ENCODE data around the gene CDK2AP2.
A peak's percentile ranks its signal among the peaks of the same experiment; 100 is the strongest.
"Not testable (repeated sequence)": the region's sequence is repeated elsewhere in the genome, so short reads cannot be mapped to it uniquely, and the experiment has no call there.

The CDK2AP2 gene

DNA sequence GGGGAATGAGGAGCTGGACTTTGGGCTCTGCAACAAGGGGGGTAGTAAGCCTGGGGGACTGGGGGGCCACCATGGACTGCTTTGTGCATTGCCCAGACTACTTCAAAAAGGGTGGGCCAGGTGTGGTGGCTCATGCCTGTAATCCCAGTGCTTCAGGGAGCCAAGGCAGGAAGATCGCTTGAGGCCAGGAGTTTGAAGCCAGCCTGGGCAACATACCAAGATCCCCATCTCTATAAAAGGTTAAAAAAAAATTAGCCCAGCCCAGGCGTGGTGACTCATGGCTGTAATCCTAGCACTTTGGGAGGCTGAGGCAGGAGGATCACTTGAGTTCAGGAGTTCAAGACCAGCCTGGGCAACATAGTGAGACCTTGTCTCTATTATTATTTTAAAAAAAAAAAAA is 42.4 kb downstream of the CDK2AP2 start:
- DNase-seq: not testable (repeated sequence)

DNA sequence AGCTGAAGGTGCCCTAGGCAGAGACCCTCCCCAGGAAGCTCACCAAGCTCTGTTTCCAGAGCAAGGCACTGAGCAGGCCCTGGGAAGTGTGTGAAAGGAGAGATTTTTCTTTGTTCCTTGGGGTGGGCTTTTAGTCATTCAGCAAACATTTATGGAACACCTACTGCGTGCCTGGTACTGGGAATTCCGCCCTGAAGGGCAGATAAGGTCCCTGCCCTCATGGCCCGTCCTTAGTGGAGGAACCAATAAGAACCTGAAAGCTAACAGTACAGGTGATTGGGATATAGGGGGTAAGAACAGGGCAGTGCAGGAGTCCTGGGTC is 42.8 kb downstream of the CDK2AP2 start:
- DNase-seq: no peak

DNA sequence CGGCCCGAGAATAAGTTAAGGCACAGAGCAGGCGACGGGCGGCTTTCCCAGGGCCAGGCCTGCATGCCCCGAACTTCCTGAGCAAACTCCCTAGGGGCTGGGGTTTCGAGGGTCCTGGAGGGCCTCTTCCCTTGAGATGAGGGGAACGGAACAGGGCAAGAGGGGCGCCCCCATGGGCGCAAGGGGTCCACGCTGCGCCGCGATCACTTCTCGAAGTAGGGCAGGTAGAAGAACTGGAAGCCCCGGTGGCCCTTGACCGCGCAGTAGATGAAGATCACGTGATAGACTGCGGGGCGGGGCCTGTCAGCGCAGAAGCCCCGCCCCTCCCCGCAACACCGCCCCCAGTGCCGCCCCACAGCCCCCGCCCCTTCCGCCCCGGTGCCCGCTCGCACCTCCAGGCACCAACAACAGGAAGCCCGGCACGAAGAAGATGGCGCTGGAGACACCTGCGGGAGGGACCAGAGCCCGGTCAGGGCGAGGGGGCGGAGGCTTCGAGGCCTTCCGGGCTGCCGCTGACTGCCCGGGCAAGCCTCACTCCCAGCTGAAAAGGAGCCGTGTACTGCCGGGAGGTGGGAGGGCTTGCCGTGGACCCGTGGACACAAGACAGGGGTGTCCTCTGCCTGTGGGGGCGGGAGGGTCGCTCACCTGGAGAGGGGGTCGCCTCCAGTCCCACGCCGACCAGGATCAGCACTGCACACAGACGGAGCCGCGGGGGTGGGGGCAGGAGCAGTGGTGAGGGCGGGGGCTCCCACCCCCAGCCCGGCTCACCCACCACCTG is 43.4 kb downstream of the CDK2AP2 start:
- peak; percentile 95 for DNase-seq

DNA sequence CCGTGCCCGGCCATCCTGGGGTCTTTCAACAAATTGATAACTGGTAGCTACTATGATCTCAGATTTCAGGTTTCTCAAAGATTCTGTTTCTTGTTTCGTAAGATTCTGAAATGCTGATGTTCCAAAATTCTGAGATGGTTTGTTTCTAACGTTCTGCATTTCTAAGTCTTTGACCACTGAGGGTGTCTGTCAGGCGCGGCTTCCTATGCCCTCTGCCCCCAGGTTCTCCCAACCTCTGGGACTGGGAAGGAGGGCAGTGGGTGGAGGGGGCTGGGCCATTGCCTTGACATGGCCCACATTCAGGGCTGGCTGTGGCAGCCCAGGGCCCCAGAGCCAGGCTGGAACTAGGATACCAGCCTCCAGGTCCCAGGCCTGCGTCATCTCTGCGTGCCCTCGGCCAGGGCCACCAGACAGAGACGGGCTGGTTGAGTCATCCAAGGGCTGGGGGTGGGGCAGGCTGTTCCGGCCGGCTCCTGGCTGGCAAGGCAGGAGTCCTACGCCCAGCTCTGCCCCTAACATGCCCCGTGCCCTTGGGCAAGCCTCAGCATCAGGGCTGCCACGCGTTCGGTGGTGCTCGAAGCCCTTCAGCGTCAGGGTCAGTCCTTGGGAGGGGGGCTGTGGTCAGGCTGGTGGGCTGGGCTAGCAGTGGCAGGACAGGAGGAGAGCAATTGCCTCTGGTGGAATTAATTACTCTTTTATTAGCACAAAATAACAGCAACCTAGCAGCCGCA is 44.1 kb downstream of the CDK2AP2 start:
- no peak for DNase-seq

DNA sequence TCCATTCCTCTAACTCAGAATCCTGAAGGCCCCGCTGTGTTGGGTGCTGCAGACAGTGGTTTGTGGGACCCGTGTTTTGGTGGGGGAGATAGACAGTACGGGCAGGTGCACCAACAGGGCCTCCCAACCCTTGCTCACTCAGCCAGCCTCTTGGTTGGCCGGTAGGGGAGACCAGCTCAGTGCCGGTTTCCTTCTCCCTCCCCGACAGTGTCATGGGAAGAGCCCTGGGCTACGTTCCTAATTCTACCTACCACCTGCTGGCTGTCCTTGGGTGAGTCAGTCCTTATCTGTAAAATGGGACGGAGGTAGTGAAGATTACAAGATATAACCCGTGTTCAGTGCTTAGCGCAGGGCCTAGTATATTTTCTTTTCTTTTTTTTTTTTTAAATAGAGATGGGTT is 44.8 kb downstream of the CDK2AP2 start:
- DNase-seq: no peak

DNA sequence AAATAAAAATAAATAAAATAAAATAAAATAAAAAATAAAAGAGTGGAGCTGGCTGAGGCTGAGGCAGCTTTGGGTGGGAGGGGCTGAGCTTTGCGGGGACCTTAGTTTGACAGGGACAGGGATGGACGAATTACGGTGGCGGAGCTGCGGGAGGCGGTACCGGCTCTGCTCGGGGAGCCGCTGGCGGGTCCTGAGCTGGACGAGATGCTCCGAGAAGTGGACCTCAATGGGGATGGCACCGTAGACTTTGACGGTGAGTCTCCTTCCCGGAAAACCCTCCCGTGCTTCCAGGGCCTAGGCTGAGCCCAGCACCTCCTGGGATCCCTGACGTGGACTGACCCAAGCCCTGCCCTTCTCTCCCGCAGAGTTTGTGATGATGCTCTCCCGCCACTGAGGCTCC is 49.7 kb downstream of the CDK2AP2 start:
- DNase-seq: no peak

DNA sequence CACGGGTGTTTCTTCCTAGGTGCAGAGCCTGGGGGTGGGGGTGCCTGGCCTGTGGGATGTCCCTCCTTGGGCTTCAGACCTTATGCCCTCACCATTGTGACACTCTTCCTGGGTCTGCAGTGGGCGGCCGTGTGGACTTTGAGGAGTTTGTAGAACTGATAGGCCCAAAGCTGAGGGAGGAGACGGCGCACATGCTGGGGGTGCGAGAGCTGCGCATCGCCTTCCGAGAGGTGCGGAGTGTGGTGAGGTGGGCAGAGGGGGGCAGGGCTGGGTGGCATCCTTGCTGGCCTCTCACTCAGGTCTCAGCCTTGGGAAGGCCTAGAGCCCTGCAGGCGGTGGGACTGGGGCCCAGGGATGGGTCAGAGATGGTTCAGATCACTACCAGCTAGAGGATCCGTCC is 50.5 kb downstream of the CDK2AP2 start:
- DNase-seq: no peak
